Smooth muscle cell (in vitro differentiated cells): ENCODE measurements around the gene MEI4. TPM values are rescaled to one million over a fixed set of nuclear protein-coding genes. Genes with fewer than 3 reads are reported as not detected.

Source experiments
- DNase-seq: peaks from one replicate; lab custom pipeline; 2025; ENCODE audit not compliant: unreplicated experiment; lab: John Stamatoyannopoulos, UW
- H2AFZ ChIP-seq: fragments of 200-600 bp; sonication (generic); 2 replicates; pipeline ENCODE4 v1.6.0; 2016; ENCODE audit warnings: antibody characterized with exemption, low read depth, mild to moderate bottlenecking
- H3F3A ChIP-seq: fragments of 200-600 bp; sonication (generic); 2 replicates; pipeline ENCODE4 v1.6.0; 2017; ENCODE audit warnings: antibody characterized with exemption, low read depth
- H3K27ac ChIP-seq: fragments of 200-600 bp; sonication (generic); 2 replicates; pipeline ENCODE4 v1.5.1; 2016; ENCODE audit warnings: low read depth, mild to moderate bottlenecking
- H3K27me3 ChIP-seq: fragments of 200-600 bp; sonication (generic); 2 replicates; pipeline ENCODE4 v1.6.1; 2016; ENCODE audit warnings: low read depth, mild to moderate bottlenecking
- H3K36me3 ChIP-seq: fragments of 200-600 bp; sonication (generic); 2 replicates; pipeline ENCODE4 v1.5.1; 2016; ENCODE audit warnings: low read depth
- H3K4me1 ChIP-seq: fragments of 200-600 bp; sonication (generic); 2 replicates; pipeline ENCODE4 v1.5.1; 2016; ENCODE audit warnings: low read depth
- H3K4me2 ChIP-seq: fragments of 200-600 bp; sonication (generic); 2 replicates; pipeline ENCODE4 v1.6.0; 2016; ENCODE audit warnings: mild to moderate bottlenecking
- H3K4me3 ChIP-seq: fragments of 200-600 bp; sonication (generic); 2 replicates; pipeline ENCODE4 v1.5.1; 2016; ENCODE audit warnings: mild to moderate bottlenecking
- H3K79me2 ChIP-seq: fragments of 200-600 bp; sonication (generic); 2 replicates; pipeline ENCODE4 v1.6.0; 2016; ENCODE audit warnings: low read depth, mild to moderate bottlenecking
- H3K9ac ChIP-seq: fragments of 200-600 bp; sonication (generic); 2 replicates; pipeline ENCODE4 v1.6.0; 2016; ENCODE audit warnings: low read depth
- H3K9me3 ChIP-seq: fragments of 200-600 bp; sonication (generic); replicated peaks from 2 replicates; pipeline ENCODE4 v1.5.1; 2016; ENCODE audit warnings: low read depth
- H4K20me1 ChIP-seq: fragments of 200-600 bp; sonication (generic); 2 replicates; pipeline ENCODE4 v1.6.0; 2016; ENCODE audit warnings: low read depth
- WGBS: methylation state at CpG from one replicate; pipeline ENCODE4 v1.1.7; 2016; ENCODE audit warnings: low lambda C conversion rate; 5-methylcytosine and 5-hydroxymethylcytosine counted together
- polyA plus RNA-seq: library from polyadenylated mRNA; unstranded; fragments of >200 nt; fragmentation: Nextera tagmentation; extraction: Ambion mirVana; gene quantifications from 2 replicates; pipeline ENCODE4 v1.2.1, GENCODE V29; 2016
- total RNA-seq: library from RNA; depleted of rRNA; stranded (reverse); fragments of >200 nt; gene quantifications from 2 replicates; pipeline ENCODE4 v1.2.3, GENCODE V29; 2014
- TF ChIP-seq, protein P1 (sequence below): fragments of 200-600 bp; sonication (generic); IDR thresholded peaks from 2 replicates; pipeline ENCODE4 v1.5.1; 2017; ENCODE audit warnings: borderline replicate concordance, mild to moderate bottlenecking, antibody characterized with exemption; ENCODE audit not compliant: insufficient read depth, poor library complexity, severe bottlenecking

MEI4 gene
- total and polyA plus RNA-seq, 2 experiments from 2014 or later: 0.27 TPM; not detected in 1

DNA sequence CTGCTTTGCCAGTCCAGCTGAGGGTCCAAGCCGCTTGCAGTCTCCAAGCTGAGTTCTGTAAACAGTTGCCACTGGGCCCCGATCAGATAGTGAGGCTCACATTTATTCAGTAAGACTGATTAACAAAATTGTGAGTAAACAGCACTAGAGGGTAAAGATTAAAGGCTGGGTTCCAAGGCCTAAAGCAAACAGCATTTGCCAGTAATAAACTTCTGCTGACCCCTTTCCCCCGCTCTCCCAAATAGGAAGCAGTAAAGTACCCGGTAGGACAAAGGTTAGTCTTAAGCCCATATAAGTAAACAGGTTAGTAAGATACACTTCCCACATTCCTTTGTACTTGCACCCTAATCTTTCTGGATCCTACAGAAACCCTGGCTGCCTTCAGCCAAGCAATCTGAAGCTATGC lies 181.8 kb downstream of the MEI4 start:
- TF ChIP-seq, protein P1, sequence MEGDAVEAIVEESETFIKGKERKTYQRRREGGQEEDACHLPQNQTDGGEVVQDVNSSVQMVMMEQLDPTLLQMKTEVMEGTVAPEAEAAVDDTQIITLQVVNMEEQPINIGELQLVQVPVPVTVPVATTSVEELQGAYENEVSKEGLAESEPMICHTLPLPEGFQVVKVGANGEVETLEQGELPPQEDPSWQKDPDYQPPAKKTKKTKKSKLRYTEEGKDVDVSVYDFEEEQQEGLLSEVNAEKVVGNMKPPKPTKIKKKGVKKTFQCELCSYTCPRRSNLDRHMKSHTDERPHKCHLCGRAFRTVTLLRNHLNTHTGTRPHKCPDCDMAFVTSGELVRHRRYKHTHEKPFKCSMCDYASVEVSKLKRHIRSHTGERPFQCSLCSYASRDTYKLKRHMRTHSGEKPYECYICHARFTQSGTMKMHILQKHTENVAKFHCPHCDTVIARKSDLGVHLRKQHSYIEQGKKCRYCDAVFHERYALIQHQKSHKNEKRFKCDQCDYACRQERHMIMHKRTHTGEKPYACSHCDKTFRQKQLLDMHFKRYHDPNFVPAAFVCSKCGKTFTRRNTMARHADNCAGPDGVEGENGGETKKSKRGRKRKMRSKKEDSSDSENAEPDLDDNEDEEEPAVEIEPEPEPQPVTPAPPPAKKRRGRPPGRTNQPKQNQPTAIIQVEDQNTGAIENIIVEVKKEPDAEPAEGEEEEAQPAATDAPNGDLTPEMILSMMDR: no peak
- Histone ChIP-seq H3F3A (no peaks in the 10 kb centered on the region), H3K27ac (no peak overlapping the region), H3K79me2 (no peaks in the 10 kb centered on the region), H3K27me3 (no peaks in the 10 kb centered on the region), H4K20me1 (no peaks in the 10 kb centered on the region), H3K9me3 (no peaks in the 10 kb centered on the region), H3K4me2 (no peak overlapping the region), H3K9ac (no peak overlapping the region), H3K36me3 (no peaks in the 10 kb centered on the region), H3K4me3 (no peak overlapping the region), H3K4me1 (no peaks in the 10 kb centered on the region), H2AFZ (no peak overlapping the region)
- 78% methylated on average over 4 of the region's 4 CpGs for WGBS
- DNase-seq: no peak

DNA sequence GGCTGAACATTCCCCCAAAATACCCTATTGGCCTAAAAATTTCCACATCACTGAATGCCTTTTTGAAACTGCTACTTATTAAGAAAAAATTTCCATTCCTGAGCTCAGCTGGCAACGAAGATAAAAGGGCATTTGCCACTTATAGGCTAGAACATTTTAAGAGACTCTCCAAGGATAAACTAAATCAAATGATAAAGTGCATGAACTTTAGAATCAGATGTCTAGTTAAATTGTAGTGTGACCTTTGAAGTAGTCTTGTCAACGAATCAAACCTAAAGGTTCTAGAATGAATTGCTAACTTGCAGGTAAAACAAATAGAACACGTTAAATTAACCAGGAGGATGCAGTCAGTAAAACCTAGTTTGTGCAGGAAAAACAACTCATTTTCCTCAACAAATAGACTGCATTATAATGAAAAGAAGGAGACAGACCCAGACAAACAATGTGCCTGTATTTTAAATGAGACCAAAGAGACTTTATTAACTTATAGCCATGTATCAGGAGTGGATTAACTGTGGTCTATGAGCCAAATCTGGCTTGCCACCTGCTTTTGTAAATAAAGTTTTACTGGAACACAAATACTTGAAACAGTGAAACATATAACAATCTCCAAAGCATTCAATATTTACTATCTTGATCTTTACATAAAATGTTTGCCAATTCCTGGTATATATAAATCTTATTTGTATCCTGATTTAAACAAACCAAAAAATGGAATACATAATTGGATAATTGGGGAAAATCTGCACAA lies 184.4 kb downstream of the MEI4 start:
- WGBS: 82% methylated on average over 3 of the region's 3 CpGs
- H3K9me3 ChIP-seq: no peaks in the 10 kb centered on the region
- H4K20me1 ChIP-seq: no peaks in the 10 kb centered on the region

DNA sequence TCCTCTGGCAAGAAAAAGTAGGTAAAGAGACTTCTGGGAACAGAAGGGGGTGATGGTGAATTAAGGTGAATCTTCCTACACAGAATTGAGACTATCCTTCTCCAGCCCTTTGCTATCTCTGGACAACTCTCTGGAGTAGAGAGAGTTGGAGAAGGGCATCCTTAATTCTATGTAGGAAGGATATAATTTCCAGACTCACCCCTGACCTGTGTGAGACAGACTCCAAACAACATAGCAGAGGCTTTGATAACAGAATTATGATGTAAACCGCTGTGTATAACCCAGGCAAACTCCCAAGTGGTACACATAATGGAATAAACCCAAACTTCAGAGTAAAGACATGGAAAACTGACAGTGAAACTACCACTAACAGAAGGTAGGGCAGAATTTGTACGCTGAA lies 186.5 kb downstream of the MEI4 start:
- Histone ChIP-seq H3K27ac (no peak overlapping the region), H3K9me3 (no peaks in the 10 kb centered on the region), H3K9ac (no peak overlapping the region), H3K36me3 (no peaks in the 10 kb centered on the region), H3K4me3 (no peak overlapping the region), H4K20me1 (no peaks in the 10 kb centered on the region), H3K4me1 (no peaks in the 10 kb centered on the region), H3K79me2 (no peaks in the 10 kb centered on the region), H3K4me2 (no peak overlapping the region), H3K27me3 (no peaks in the 10 kb centered on the region), H3F3A (no peaks in the 10 kb centered on the region), H2AFZ (no peak overlapping the region)
- no peak for DNase-seq
- TF ChIP-seq, protein P1: no peak
- WGBS: 66% methylated on average over 2 of the region's 2 CpGs

More for the DNA sequence above, 184.4 kb downstream of the MEI4 start:
- Histone ChIP-seq H3K79me2 (no peaks in the 10 kb centered on the region), H2AFZ (no peak overlapping the region), H3F3A (no peaks in the 10 kb centered on the region), H3K27me3 (no peaks in the 10 kb centered on the region), H3K4me3 (no peak overlapping the region), H3K4me2 (no peak overlapping the region), H3K36me3 (no peaks in the 10 kb centered on the region), H3K27ac (no peak overlapping the region), H3K9ac (no peak overlapping the region), H3K4me1 (no peaks in the 10 kb centered on the region)
- DNase-seq: no peak
- TF ChIP-seq, protein P1: no peak

DNA sequence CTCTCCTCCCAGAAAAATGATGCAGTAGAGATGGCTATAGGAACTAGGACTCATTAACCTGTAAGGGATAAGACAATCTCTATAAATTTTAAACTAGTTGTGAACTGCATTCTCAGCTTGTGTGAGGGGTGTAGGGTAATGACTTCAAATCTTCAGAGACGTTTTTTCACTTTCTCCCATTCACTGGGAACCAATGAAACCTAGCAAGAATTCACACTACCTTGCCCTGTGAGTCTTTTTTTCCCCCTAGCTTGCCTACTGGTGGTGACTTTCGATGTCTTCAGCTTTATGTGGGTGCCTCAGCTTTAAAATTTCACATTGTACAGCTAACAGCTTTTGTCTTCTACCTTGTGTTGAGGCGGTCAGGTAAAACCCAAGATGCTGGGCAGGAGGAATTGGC lies 192.0 kb downstream of the MEI4 start:
- Histone ChIP-seq H3K4me3 (no peak overlapping the region), H3K27me3 (no peaks in the 10 kb centered on the region), H3F3A (no peaks in the 10 kb centered on the region), H3K36me3 (no peaks in the 10 kb centered on the region), H3K79me2 (no peaks in the 10 kb centered on the region), H3K4me2 (no peak overlapping the region), H3K4me1 (no peaks in the 10 kb centered on the region), H3K9me3 (no peaks in the 10 kb centered on the region), H3K27ac (no peak overlapping the region), H4K20me1 (no peaks in the 10 kb centered on the region), H2AFZ (no peak overlapping the region), H3K9ac (no peak overlapping the region)
- TF ChIP-seq, protein P1: no peak
- WGBS: 80% methylated on average over 3 of the region's 3 CpGs
- no peak for DNase-seq
